ENCODE measurements around the gene PDCD2.
A peak's percentile ranks its signal among the peaks of the same experiment; 100 is the strongest.
"Not testable (repeated sequence)": the region's sequence is repeated elsewhere in the genome, so short reads cannot be mapped to it uniquely, and the experiment has no call there.

PDCD2 gene

GRCh38 chr6:170584181-170584953 lies at the start of gene PDCD2:
TSS of gene PDCD2 (minus strand) at chr6:170584637. CDS start at chr6:170584581, 56 bp downstream.
- DNase-seq, result peak; percentile 89

GRCh38 chr6:170616020-170616554 lies 31.6 kb upstream of the PDCD2 start:
- DNase-seq, result not testable (repeated sequence)

GRCh38 chr6:170612256-170612804 lies 27.9 kb upstream of the PDCD2 start:
- DNase-seq, result not testable (repeated sequence)

- not testable (repeated sequence) for DNase-seq
Observed at GRCh38 chr6:170609225-170609624, 24.8 kb upstream of the PDCD2 start.

GRCh38 chr6:170605574-170606259 lies 21.3 kb upstream of the PDCD2 start:
- no peak for DNase-seq

GRCh38 chr6:170597278-170597677 lies 12.8 kb upstream of the PDCD2 start:
- no peak for DNase-seq

GRCh38 chr6:170596426-170596825 lies 12.0 kb upstream of the PDCD2 start:
- DNase-seq, result no peak

GRCh38 chr6:170590725-170591124 lies 6.3 kb upstream of the PDCD2 start:
- no peak for DNase-seq

- no peak for DNase-seq
Observed at GRCh38 chr6:170584954-170585498, 589 bp upstream of the PDCD2 start.

GRCh38 chr6:170583756-170584180 lies 669 bp downstream of the PDCD2 start:
- DNase-seq, result no peak

GRCh38 chr6:170578909-170579308 lies 5.5 kb downstream of the PDCD2 start:
- no peak for DNase-seq

- no peak for DNase-seq
Observed at GRCh38 chr6:170575250-170575649, 9.2 kb downstream of the PDCD2 start.

GRCh38 chr6:170572704-170573466 lies 11.6 kb downstream of the PDCD2 start:
- DNase-seq, result no peak

GRCh38 chr6:170564936-170565530 lies 19.4 kb downstream of the PDCD2 start:
- DNase-seq, result no peak

- DNase-seq, result no peak
Observed at GRCh38 chr6:170561555-170561954, 22.9 kb downstream of the PDCD2 start.

GRCh38 chr6:170555305-170555704 lies 29.1 kb downstream of the PDCD2 start:
- no peak for DNase-seq

GRCh38 chr6:170554796-170555137 lies 29.7 kb downstream of the PDCD2 start:
- no peak for DNase-seq

- peak; percentile 97 for DNase-seq
Observed at GRCh38 chr6:170554013-170554795, 30.2 kb downstream of the PDCD2 start, which contains the start of gene TBP. TSS of gene TBP (plus strand) at chr6:170554369. CDS start at chr6:170557030, 2,661 bp downstream.

- DNase-seq, result no peak
Observed at GRCh38 chr6:170553534-170554012, 30.9 kb downstream of the PDCD2 start.

- DNase-seq, result peak; percentile 71
Observed at GRCh38 chr6:170552765-170553533, 31.5 kb downstream of the PDCD2 start, which contains the start of gene PSMB1. TSS of gene PSMB1 (minus strand) at chr6:170553307. CDS start at chr6:170553242, 65 bp downstream.
